OCI-LY1 (cell line): ENCODE data around the gene HDAC10.

ENCODE experiments used
- H2AFZ ChIP-seq: fragments of 200-600 bp; sonication (generic), shearing (Covaris generic); 2 replicates; pipeline ENCODE4 v1.6.0; 2014; ENCODE audit warnings: antibody characterized with exemption, mild to moderate bottlenecking, low read length
- H3F3A ChIP-seq: fragments of 200-600 bp; sonication (generic), shearing (Covaris generic); 2 replicates; pipeline ENCODE4 v1.6.0; 2014; ENCODE audit warnings: mild to moderate bottlenecking, antibody characterized with exemption, low read length, moderate library complexity; ENCODE audit not compliant: insufficient read depth
- H3K27ac ChIP-seq: fragments of 200-600 bp; sonication (generic); 2 replicates; pipeline ENCODE4 v1.5.1; 2014; ENCODE audit warnings: low read length, mixed run types, mild to moderate bottlenecking, low read depth; ENCODE audit not compliant: poor library complexity, severe bottlenecking
- H3K27me3 ChIP-seq: fragments of 200-600 bp; sonication (generic); 2 replicates; pipeline ENCODE4 v1.6.0; 2014; ENCODE audit warnings: antibody characterized with exemption, mild to moderate bottlenecking, low read length, moderate library complexity; ENCODE audit not compliant: insufficient read depth
- H3K36me3 ChIP-seq: fragments of 200-600 bp; sonication (generic); 2 replicates; pipeline ENCODE4 v1.6.1; 2014; ENCODE audit warnings: mild to moderate bottlenecking, antibody characterized with exemption, low read length, moderate library complexity, mixed read lengths; ENCODE audit not compliant: insufficient read depth
- H3K4me1 ChIP-seq: fragments of 200-600 bp; sonication (generic); 2 replicates; pipeline ENCODE4 v1.5.1; 2014; ENCODE audit warnings: mild to moderate bottlenecking, low read length, moderate library complexity; ENCODE audit not compliant: insufficient read depth, severe bottlenecking
- H3K4me2 ChIP-seq: fragments of 200-600 bp; sonication (generic), shearing (Covaris generic); 2 replicates; pipeline ENCODE4 v1.6.1; 2014; ENCODE audit warnings: low read length
- H3K4me3 ChIP-seq: fragments of 200-600 bp; sonication (generic); 2 replicates; pipeline ENCODE4 v1.5.1; 2014; ENCODE audit warnings: low read length, low read depth, mild to moderate bottlenecking, mixed read lengths; ENCODE audit not compliant: poor library complexity, severe bottlenecking
- H3K79me2 ChIP-seq: fragments of 200-600 bp; shearing (Covaris generic); 2 replicates; pipeline ENCODE4 v1.6.1; 2016; ENCODE audit warnings: mixed run types, low read length, mixed read lengths; ENCODE audit not compliant: insufficient read depth
- H3K9ac ChIP-seq: fragments of 200-600 bp; sonication (generic), shearing (Covaris generic); 2 replicates; pipeline ENCODE4 v1.6.1; 2014; ENCODE audit warnings: mild to moderate bottlenecking, low read length, mixed read lengths
- H3K9me2 ChIP-seq: fragments of 200-600 bp; sonication (generic), shearing (Covaris generic); 2 replicates; pipeline ENCODE4 v1.6.1; 2014; ENCODE audit warnings: low read depth, mild to moderate bottlenecking, low read length, mixed read lengths
- H3K9me3 ChIP-seq: fragments of 200-600 bp; shearing (Covaris generic); 2 replicates; pipeline ENCODE4 v1.6.1; 2014; ENCODE audit warnings: low read length, mixed read lengths
- H4K20me1 ChIP-seq: fragments of 200-600 bp; sonication (generic), shearing (Covaris generic); 2 replicates; pipeline ENCODE4 v1.6.0; 2016; ENCODE audit warnings: mild to moderate bottlenecking, low read length; ENCODE audit not compliant: insufficient read depth
- CTCF ChIP-seq: fragments of 200-600 bp; sonication (generic), shearing (Covaris generic); IDR thresholded peaks from 2 replicates; pipeline ENCODE4 v1.5.1; 2017; ENCODE audit warnings: mild to moderate bottlenecking, antibody characterized with exemption, low read length, moderate library complexity, mixed read lengths
- EZH2 ChIP-seq: fragments of 200-600 bp; sonication (generic), shearing (Covaris generic); IDR thresholded peaks from 2 replicates; pipeline ENCODE4 v1.8.0; 2017; ENCODE audit warnings: borderline replicate concordance, mixed run types, mild to moderate bottlenecking, antibody characterized with exemption, low read length, moderate library complexity, mixed read lengths

HDAC10 gene

GRCh38 chr22:50217543-50218152 is 33.4 kb downstream of the HDAC10 start:
- peaks cover 98% of the 10 kb centered on the region for H3K36me3 ChIP-seq
- no peak overlapping the region for H3K9ac ChIP-seq
- H3F3A ChIP-seq = no peaks in the 10 kb centered on the region
- TF ChIP-seq EZH2 (no peak), CTCF (no peak)
- H3K27ac ChIP-seq = peak overlapping the region; percentile 47
- no peak overlapping the region for H2AFZ ChIP-seq
- H3K9me2 ChIP-seq = no peaks in the 10 kb centered on the region
- H3K4me1 ChIP-seq = no peaks in the 10 kb centered on the region
- no peaks in the 10 kb centered on the region for H3K9me3 ChIP-seq
- H4K20me1 ChIP-seq = no peaks in the 10 kb centered on the region
- H3K79me2 ChIP-seq = no peaks in the 10 kb centered on the region; the same call in 1 of the 2 replicates
- no peak overlapping the region for H3K4me2 ChIP-seq
- H3K4me3 ChIP-seq = no peak overlapping the region
- no peaks in the 10 kb centered on the region for H3K27me3 ChIP-seq

GRCh38 chr22:50216684-50217520 is 34.2 kb downstream of the HDAC10 start:
- peaks cover 6% of the 10 kb centered on the region for H3K79me2 ChIP-seq
- no peaks in the 10 kb centered on the region for H3K9me2 ChIP-seq
- H3K4me2 ChIP-seq = no peak overlapping the region
- H3K27ac ChIP-seq = no peak overlapping the region
- H2AFZ ChIP-seq = no peak overlapping the region
- peaks cover 98% of the 10 kb centered on the region for H3K36me3 ChIP-seq
- TF ChIP-seq CTCF (no peak), EZH2 (no peak)
- no peaks in the 10 kb centered on the region for H3K9me3 ChIP-seq
- no peaks in the 10 kb centered on the region for H3F3A ChIP-seq
- no peak overlapping the region for H3K9ac ChIP-seq
- H3K4me3 ChIP-seq = no peak overlapping the region
- H4K20me1 ChIP-seq = no peaks in the 10 kb centered on the region
- H3K4me1 ChIP-seq = no peaks in the 10 kb centered on the region
- H3K27me3 ChIP-seq = no peaks in the 10 kb centered on the region

- Histone ChIP-seq H3K9me2 (no peaks in the 10 kb centered on the region), H4K20me1 (no peaks in the 10 kb centered on the region)
These were observed 34.9 kb downstream of the HDAC10 start for GRCh38 chr22:50216055-50216683.

More at GRCh38 chr22:50216055-50216683, 34.9 kb downstream of the HDAC10 start:
- no peaks in the 10 kb centered on the region for H3K9me3 ChIP-seq
- no peaks in the 10 kb centered on the region for H3F3A ChIP-seq
- H3K4me1 ChIP-seq = no peaks in the 10 kb centered on the region
- no peaks in the 10 kb centered on the region for H3K27me3 ChIP-seq
- no peak overlapping the region for H3K9ac ChIP-seq
- H3K36me3 ChIP-seq = peaks cover 97% of the 10 kb centered on the region
- TF ChIP-seq EZH2 (no peak), CTCF (no peak)
- H2AFZ ChIP-seq = no peak overlapping the region
- no peak overlapping the region for H3K4me2 ChIP-seq
- peaks cover 7% of the 10 kb centered on the region for H3K79me2 ChIP-seq
- no peak overlapping the region for H3K27ac ChIP-seq
- H3K4me3 ChIP-seq = no peak overlapping the region
